ENCODE data around the gene LRRC63. TPM values are rescaled to one million over a fixed set of nuclear protein-coding genes. Genes with fewer than 3 reads are reported as not detected.
A peak's percentile ranks its signal among the peaks of the same experiment; 100 is the strongest.

LRRC63 gene
- total and polyA plus RNA-seq, 9 donors, result 0.04 to 0.17 (median 0.08) TPM; not detected in 3

- peaks cover 4% of the 10 kb centered on the region for H3K4me1 ChIP-seq (ENCODE audit: control insufficient read depth, insufficient read depth, low read length)
- no peak for DNase-seq
- no peak overlapping the region for H3K27ac ChIP-seq (ENCODE audit: low read length)
- H3K36me3 ChIP-seq (ENCODE audit: control insufficient read depth, insufficient read depth, low read length), result no peaks in the 10 kb centered on the region
- H3K4me3 ChIP-seq (ENCODE audit: low read length), result no peak overlapping the region
- H3K9me3 ChIP-seq (replicated peaks; ENCODE audit: control insufficient read depth, low read depth, low read length), result no peaks in the 10 kb centered on the region
- H3K27me3 ChIP-seq (ENCODE audit: control insufficient read depth, insufficient read depth, low read length), result peaks cover 2% of the 10 kb centered on the region
- 71% methylated on average over 7 of the region's 7 CpGs for WGBS (ENCODE audit: insufficient coverage)
These were observed 41.5 kb upstream of the LRRC63 start for GRCh38 chr13:46170268-46170667.

- no CpG with 5 or more reads among the region's 3 CpGs for WGBS (ENCODE audit: insufficient coverage)
- peaks cover 2% of the 10 kb centered on the region for H3K27me3 ChIP-seq (ENCODE audit: control insufficient read depth, insufficient read depth, low read length)
- DNase-seq, result peak; percentile 52
- no peak overlapping the region for H3K27ac ChIP-seq (ENCODE audit: low read length)
- no peak overlapping the region for H3K4me3 ChIP-seq (ENCODE audit: low read length)
- H3K36me3 ChIP-seq (ENCODE audit: control insufficient read depth, insufficient read depth, low read length), result no peaks in the 10 kb centered on the region
- peaks cover 4% of the 10 kb centered on the region for H3K4me1 ChIP-seq (ENCODE audit: control insufficient read depth, insufficient read depth, low read length)
- H3K9me3 ChIP-seq (replicated peaks; ENCODE audit: control insufficient read depth, low read depth, low read length), result no peaks in the 10 kb centered on the region
These were observed 41.0 kb upstream of the LRRC63 start for GRCh38 chr13:46170687-46171086.

GRCh38 chr13:46171217-46171616, 40.5 kb upstream of the LRRC63 start:
- Histone ChIP-seq H3K4me3 (ENCODE audit: low read length) (no peak overlapping the region), H3K36me3 (ENCODE audit: control insufficient read depth, insufficient read depth, low read length) (no peaks in the 10 kb centered on the region), H3K9me3 (replicated peaks; ENCODE audit: control insufficient read depth, low read depth, low read length) (no peaks in the 10 kb centered on the region), H3K27ac (ENCODE audit: low read length) (no peak overlapping the region), H3K4me1 (ENCODE audit: control insufficient read depth, insufficient read depth, low read length) (peaks cover 4% of the 10 kb centered on the region), H3K27me3 (ENCODE audit: control insufficient read depth, insufficient read depth, low read length) (peaks cover 2% of the 10 kb centered on the region)
- DNase-seq, result peak; percentile 43
- WGBS (ENCODE audit: insufficient coverage), result 50% methylated on average over 2 of the region's 4 CpGs

- Histone ChIP-seq H3K4me3 (ENCODE audit: low read length) (no peak overlapping the region), H3K27ac (ENCODE audit: low read length) (no peak overlapping the region), H3K9me3 (replicated peaks; ENCODE audit: control insufficient read depth, low read depth, low read length) (no peaks in the 10 kb centered on the region), H3K36me3 (ENCODE audit: control insufficient read depth, insufficient read depth, low read length) (no peaks in the 10 kb centered on the region), H3K4me1 (ENCODE audit: control insufficient read depth, insufficient read depth, low read length) (peaks cover 4% of the 10 kb centered on the region), H3K27me3 (ENCODE audit: control insufficient read depth, insufficient read depth, low read length) (peaks cover 2% of the 10 kb centered on the region)
- 97% methylated on average over 7 of the region's 7 CpGs for WGBS (ENCODE audit: insufficient coverage)
- no peak for DNase-seq
These were observed 40.0 kb upstream of the LRRC63 start for GRCh38 chr13:46171739-46172138.

GRCh38 chr13:46172531-46172991, 39.2 kb upstream of the LRRC63 start:
- H3K4me1 ChIP-seq (ENCODE audit: control insufficient read depth, insufficient read depth, low read length), result peaks cover 4% of the 10 kb centered on the region

GRCh38 chr13:46173656-46174055, 38.1 kb upstream of the LRRC63 start:
- peak; percentile 32 for DNase-seq
- WGBS (ENCODE audit: insufficient coverage), result no CpG with 5 or more reads among the region's 2 CpGs
- Histone ChIP-seq H3K9me3 (replicated peaks; ENCODE audit: control insufficient read depth, low read depth, low read length) (no peaks in the 10 kb centered on the region), H3K27ac (ENCODE audit: low read length) (no peak overlapping the region), H3K4me1 (ENCODE audit: control insufficient read depth, insufficient read depth, low read length) (peaks cover 4% of the 10 kb centered on the region), H3K27me3 (ENCODE audit: control insufficient read depth, insufficient read depth, low read length) (no peaks in the 10 kb centered on the region), H3K36me3 (ENCODE audit: control insufficient read depth, insufficient read depth, low read length) (no peaks in the 10 kb centered on the region), H3K4me3 (ENCODE audit: low read length) (no peak overlapping the region)

More at GRCh38 chr13:46172531-46172991, 39.2 kb upstream of the LRRC63 start:
- Histone ChIP-seq H3K36me3 (ENCODE audit: control insufficient read depth, insufficient read depth, low read length) (no peaks in the 10 kb centered on the region), H3K9me3 (replicated peaks; ENCODE audit: control insufficient read depth, low read depth, low read length) (no peaks in the 10 kb centered on the region), H3K27ac (ENCODE audit: low read length) (no peak overlapping the region), H3K27me3 (ENCODE audit: control insufficient read depth, insufficient read depth, low read length) (peaks cover 2% of the 10 kb centered on the region), H3K4me3 (ENCODE audit: low read length) (no peak overlapping the region)
- peak; percentile 56 for DNase-seq
- 60% methylated on average over 2 of the region's 6 CpGs for WGBS (ENCODE audit: insufficient coverage)

GRCh38 chr13:46176756-46177155, 35.0 kb upstream of the LRRC63 start:
- Histone ChIP-seq H3K36me3 (ENCODE audit: control insufficient read depth, insufficient read depth, low read length) (no peaks in the 10 kb centered on the region), H3K4me1 (ENCODE audit: control insufficient read depth, insufficient read depth, low read length) (no peaks in the 10 kb centered on the region), H3K9me3 (replicated peaks; ENCODE audit: control insufficient read depth, low read depth, low read length) (no peaks in the 10 kb centered on the region), H3K27ac (ENCODE audit: low read length) (peak overlapping the region; percentile 24), H3K4me3 (ENCODE audit: low read length) (no peak overlapping the region), H3K27me3 (ENCODE audit: control insufficient read depth, insufficient read depth, low read length) (no peaks in the 10 kb centered on the region)
- 83% methylated on average over 1 of the region's 3 CpGs for WGBS (ENCODE audit: insufficient coverage)
- peak; percentile 72 for DNase-seq

GRCh38 chr13:46178143-46178542, 33.6 kb upstream of the LRRC63 start:
- Histone ChIP-seq H3K4me3 (ENCODE audit: low read length) (no peak overlapping the region), H3K27ac (ENCODE audit: low read length) (no peak overlapping the region), H3K27me3 (ENCODE audit: control insufficient read depth, insufficient read depth, low read length) (no peaks in the 10 kb centered on the region), H3K36me3 (ENCODE audit: control insufficient read depth, insufficient read depth, low read length) (no peaks in the 10 kb centered on the region), H3K4me1 (ENCODE audit: control insufficient read depth, insufficient read depth, low read length) (no peaks in the 10 kb centered on the region), H3K9me3 (replicated peaks; ENCODE audit: control insufficient read depth, low read depth, low read length) (no peaks in the 10 kb centered on the region)
- peak; percentile 44 for DNase-seq
- WGBS (ENCODE audit: insufficient coverage), result 63% methylated on average over 1 of the region's 5 CpGs

GRCh38 chr13:46178821-46179220, 32.9 kb upstream of the LRRC63 start:
- no peak overlapping the region for H3K4me3 ChIP-seq (ENCODE audit: low read length)

GRCh38 chr13:46179491-46179908, 32.2 kb upstream of the LRRC63 start:
- no peaks in the 10 kb centered on the region for H3K9me3 ChIP-seq (replicated peaks; ENCODE audit: control insufficient read depth, low read depth, low read length)
- H3K27ac ChIP-seq (ENCODE audit: low read length), result no peak overlapping the region
- H3K4me3 ChIP-seq (ENCODE audit: low read length), result no peak overlapping the region
- H3K27me3 ChIP-seq (ENCODE audit: control insufficient read depth, insufficient read depth, low read length), result no peaks in the 10 kb centered on the region
- DNase-seq, result peak; percentile 45
- H3K36me3 ChIP-seq (ENCODE audit: control insufficient read depth, insufficient read depth, low read length), result no peaks in the 10 kb centered on the region
- WGBS (ENCODE audit: insufficient coverage), result 56% methylated on average over 1 of the region's 3 CpGs
- no peaks in the 10 kb centered on the region for H3K4me1 ChIP-seq (ENCODE audit: control insufficient read depth, insufficient read depth, low read length)

More at GRCh38 chr13:46178821-46179220, 32.9 kb upstream of the LRRC63 start:
- Histone ChIP-seq H3K27me3 (ENCODE audit: control insufficient read depth, insufficient read depth, low read length) (no peaks in the 10 kb centered on the region), H3K9me3 (replicated peaks; ENCODE audit: control insufficient read depth, low read depth, low read length) (no peaks in the 10 kb centered on the region), H3K36me3 (ENCODE audit: control insufficient read depth, insufficient read depth, low read length) (no peaks in the 10 kb centered on the region), H3K27ac (ENCODE audit: low read length) (no peak overlapping the region), H3K4me1 (ENCODE audit: control insufficient read depth, insufficient read depth, low read length) (no peaks in the 10 kb centered on the region)
- no peak for DNase-seq

Data from muscle of leg (tissue), 11 donors.